HG02642 (cell line): ENCODE data around the gene FAM174B.

Source experiments
- ATAC-seq: cut with Tn5 transposase; IDR thresholded peaks from one replicate; pipeline ENCODE4 v1.9.1; 2021; ENCODE audit warnings: mild to moderate bottlenecking; ENCODE audit not compliant: unreplicated experiment, poor library complexity

Gene FAM174B

GRCh38 chr15:92603743-92604470 is 51.7 kb downstream of the FAM174B start:
- ATAC-seq: no peak

GRCh38 chr15:92603278-92603677 is 52.3 kb downstream of the FAM174B start:
- no peak for ATAC-seq

GRCh38 chr15:92602267-92602593 is 53.3 kb downstream of the FAM174B start:
- ATAC-seq: no peak

GRCh38 chr15:92601592-92602266 is 53.8 kb downstream of the FAM174B start:
- no peak for ATAC-seq

GRCh38 chr15:92600856-92601255 is 54.7 kb downstream of the FAM174B start:
- ATAC-seq: no peak

- no peak for ATAC-seq
Measured at GRCh38 chr15:92599394-92599970, 56.1 kb downstream of the FAM174B start.

- no peak for ATAC-seq
Measured at GRCh38 chr15:92597548-92597947, 58.0 kb downstream of the FAM174B start.

- no peak for ATAC-seq
Measured at GRCh38 chr15:92596623-92597022, 59.0 kb downstream of the FAM174B start.

GRCh38 chr15:92595506-92596381 is 59.8 kb downstream of the FAM174B start:
- ATAC-seq: no peak

GRCh38 chr15:92591275-92591674 is 64.3 kb downstream of the FAM174B start:
- ATAC-seq: no peak

- no peak for ATAC-seq
Measured at GRCh38 chr15:92586966-92587365, 68.6 kb downstream of the FAM174B start.

GRCh38 chr15:92586383-92586942 is 69.1 kb downstream of the FAM174B start:
- ATAC-seq: no peak

- ATAC-seq: no peak
Measured at GRCh38 chr15:92584105-92584504, 71.5 kb downstream of the FAM174B start.

- ATAC-seq: no peak
Measured at GRCh38 chr15:92583096-92584034, 72.2 kb downstream of the FAM174B start.

GRCh38 chr15:92582206-92582605 is 73.4 kb downstream of the FAM174B start:
- ATAC-seq: no peak

- ATAC-seq: no peak
Measured at GRCh38 chr15:92580933-92581445, 74.6 kb downstream of the FAM174B start.

- no peak for ATAC-seq
Measured at GRCh38 chr15:92580521-92580920, 75.1 kb downstream of the FAM174B start.

GRCh38 chr15:92579931-92580470 is 75.6 kb downstream of the FAM174B start:
- no peak for ATAC-seq

GRCh38 chr15:92579486-92579885 is 76.1 kb downstream of the FAM174B start:
- no peak for ATAC-seq
